ENCODE data around the gene PARVB.

PARVB gene

DNA sequence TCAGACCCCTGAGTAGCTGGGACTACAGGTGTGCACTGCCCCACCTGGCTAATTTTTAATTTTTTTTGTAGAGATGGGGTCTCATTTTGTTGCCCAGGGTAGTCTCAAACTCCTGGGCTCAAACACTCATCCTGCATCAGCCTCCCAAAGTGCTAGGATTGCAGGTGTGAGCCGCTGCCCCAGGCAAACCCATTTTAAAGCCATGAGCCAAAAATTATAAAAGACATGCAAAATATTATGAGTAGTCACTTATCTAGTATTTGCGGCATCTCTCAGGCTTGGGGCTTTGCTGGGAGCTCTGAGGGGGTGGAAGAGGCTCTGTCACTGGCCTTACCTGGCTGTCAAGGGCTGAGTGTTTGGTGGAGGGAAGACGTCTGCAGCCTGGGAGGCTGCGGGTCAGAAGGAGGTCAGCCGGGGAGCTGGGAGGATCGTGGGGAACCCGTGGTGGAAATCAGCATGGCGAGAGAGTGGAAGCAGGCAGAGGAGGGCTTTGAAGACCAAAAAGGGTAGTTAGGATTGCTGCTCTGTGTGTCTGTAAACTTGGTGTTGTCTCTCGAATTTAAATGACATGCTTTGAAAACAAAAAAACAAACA, 87.6 kb downstream of the PARVB start:
- no peak for DNase-seq

DNA sequence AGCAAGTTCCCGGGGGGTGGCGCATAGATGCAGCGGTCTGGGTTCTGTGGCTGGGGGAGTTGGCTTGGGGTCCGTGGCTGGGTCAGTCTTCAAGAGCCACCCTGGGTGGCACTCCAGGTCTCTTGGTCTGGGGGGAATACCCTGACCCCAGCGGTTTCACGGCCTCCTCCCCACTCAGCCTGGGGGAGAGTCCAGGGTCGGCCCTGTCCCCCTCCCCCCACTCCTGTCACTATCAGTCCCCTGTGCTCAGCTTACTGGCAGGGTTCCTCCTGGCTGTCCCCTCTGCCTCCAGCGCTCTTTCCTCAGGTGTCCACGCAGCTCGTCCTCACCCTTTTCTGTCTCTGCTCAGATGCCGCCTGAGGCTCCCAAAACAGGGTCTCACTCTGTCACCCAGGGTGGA, 88.1 kb downstream of the PARVB start:
- DNase-seq: no peak

DNA sequence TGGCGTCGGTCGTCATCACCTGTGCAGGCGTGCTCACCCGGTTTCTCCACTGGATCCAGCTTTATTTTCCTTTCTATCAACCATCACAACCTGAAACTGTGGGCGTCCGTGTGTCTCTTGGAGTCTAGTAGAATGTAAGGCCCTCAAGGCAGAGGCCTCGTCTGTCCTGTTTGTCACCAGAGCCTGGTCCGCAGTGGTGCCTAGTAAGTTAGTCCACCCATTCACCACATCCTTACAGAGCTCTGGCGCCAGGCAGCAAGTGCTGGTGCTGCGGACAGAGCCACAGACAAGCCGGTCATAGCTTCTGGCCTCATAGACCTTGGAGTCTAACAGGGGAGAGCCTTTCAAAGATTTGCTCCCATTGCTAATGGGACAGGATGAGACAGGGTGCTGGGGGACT, 92.2 kb downstream of the PARVB start:
- no peak for DNase-seq

- no peak for DNase-seq
Observed at GRCh38 chr22:44116755-44117684, 92.9 kb downstream of the PARVB start.

- no peak for DNase-seq
Observed at GRCh38 chr22:44117746-44118145, 93.6 kb downstream of the PARVB start.

GRCh38 chr22:44118645-44119315, 94.7 kb downstream of the PARVB start:
- DNase-seq: no peak

- no peak for DNase-seq
Observed at GRCh38 chr22:44119669-44120313, 95.7 kb downstream of the PARVB start.

GRCh38 chr22:44120314-44120704, 96.2 kb downstream of the PARVB start:
- DNase-seq: no peak

- DNase-seq: no peak
Observed at GRCh38 chr22:44125421-44125820, 101.3 kb downstream of the PARVB start.

- no peak for DNase-seq
Observed at GRCh38 chr22:44126807-44127206, 102.7 kb downstream of the PARVB start.

- no peak for DNase-seq
Observed at GRCh38 chr22:44127356-44127755, 103.3 kb downstream of the PARVB start.

DNA sequence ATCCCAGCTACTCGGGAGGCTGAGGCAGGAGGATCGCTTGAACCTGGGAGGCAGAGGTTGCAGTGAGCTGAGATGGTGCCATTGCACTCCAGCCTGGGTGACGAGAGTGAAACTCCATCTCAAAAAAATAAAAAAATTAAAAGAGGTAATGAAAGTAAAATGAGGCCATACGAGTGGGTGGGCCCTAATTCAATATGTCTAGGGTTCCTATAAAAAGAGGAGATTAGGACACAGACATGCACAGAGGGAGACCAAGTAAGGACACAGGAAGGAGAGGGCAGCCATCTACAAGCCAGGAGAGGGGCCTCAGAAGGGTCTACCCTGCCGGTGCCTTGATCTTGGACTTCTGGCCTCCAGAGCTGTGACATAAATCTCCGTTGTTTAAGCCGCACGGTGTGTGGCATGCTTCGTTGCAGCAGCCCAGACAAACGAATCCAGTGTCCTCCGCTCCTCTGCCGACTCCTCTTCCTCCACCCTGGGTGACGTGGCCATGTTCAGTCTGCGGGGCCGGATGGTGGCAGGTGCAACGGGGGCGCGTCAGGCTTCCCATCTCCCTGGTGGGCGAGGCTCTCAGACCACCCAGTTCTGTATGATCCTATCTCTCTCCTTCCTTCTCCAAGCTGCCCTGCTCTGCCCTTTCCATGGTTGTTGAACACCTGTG, 105.0 kb downstream of the PARVB start:
- DNase-seq: no peak

DNA sequence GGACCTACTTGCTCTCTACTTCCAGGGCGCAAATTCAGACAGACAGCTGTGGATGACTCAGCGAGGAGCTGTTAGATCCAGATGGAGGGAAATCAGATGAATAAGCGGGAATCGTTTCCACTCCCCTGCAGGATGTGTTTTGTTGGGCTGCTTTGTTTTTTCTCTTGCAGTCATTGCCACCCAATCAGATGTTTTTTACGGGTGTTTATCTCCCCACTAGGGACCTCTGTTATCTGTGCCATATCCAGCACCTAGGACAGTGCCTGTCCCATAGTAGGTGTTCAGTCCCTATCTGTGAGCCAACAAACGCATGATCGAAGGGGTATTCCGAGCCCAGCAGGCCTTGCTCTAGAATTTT, 105.5 kb downstream of the PARVB start:
- DNase-seq: no peak

GRCh38 chr22:44130076-44130711, 106.1 kb downstream of the PARVB start:
- DNase-seq: no peak

DNA sequence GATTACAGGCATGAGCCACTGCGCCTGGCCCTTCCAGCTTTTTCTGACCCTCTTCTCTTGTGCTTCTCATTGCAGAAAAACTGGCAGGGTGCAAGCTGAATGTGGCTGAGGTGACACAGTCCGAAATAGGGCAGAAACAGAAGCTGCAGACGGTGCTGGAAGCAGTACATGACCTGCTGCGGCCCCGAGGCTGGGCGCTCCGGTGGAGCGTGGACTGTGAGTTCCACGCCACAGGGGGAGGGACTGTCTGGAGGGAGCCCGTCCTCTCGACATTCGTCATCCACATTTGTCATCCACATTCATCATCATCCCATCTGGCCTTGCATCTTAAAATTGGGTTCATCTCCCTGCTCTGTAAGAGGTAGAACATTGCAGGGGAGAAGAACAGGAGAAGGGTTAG, 107.3 kb downstream of the PARVB start:
- no peak for DNase-seq

GRCh38 chr22:44131989-44132685, 108.0 kb downstream of the PARVB start:
- no peak for DNase-seq

- no peak for DNase-seq
Observed at GRCh38 chr22:44132724-44133123, 108.6 kb downstream of the PARVB start.

- DNase-seq: no peak
Observed at GRCh38 chr22:44133161-44133560, 109.1 kb downstream of the PARVB start.

DNA sequence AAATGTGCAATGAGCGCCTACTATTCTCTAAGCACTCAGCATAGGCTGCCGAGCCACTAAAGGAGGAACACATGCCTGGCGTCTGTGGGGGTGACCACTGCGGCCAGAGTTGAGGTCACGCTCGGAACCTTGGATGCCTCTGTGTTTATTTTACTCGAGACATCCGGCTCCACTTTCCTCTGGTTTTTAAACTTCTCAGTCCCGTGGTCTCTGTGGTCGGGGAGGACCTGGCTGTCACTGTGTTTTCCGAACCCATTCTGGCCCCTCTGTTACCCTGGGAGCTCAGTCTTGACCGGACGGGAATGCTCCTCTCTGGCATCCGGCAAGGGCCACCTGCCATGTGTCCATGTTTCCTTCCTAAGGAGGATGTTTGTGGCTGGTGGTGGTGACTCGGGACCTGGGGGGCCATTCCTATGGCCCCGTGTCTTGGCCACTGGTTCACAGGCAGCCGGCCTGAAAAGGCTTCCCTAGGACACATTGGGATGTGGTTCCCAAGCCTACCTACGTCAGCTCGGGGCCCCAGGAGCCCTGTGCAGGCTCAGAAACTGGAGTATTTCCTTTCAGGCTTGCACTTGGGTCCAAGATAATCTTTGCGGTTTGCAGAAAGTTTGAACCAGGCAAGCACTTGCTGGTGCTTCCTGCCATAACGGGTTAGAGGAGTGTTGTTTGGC, 109.9 kb downstream of the PARVB start:
- no peak for DNase-seq

- DNase-seq: no peak
Observed at GRCh38 chr22:44136112-44136511, 112.0 kb downstream of the PARVB start.

DNA sequence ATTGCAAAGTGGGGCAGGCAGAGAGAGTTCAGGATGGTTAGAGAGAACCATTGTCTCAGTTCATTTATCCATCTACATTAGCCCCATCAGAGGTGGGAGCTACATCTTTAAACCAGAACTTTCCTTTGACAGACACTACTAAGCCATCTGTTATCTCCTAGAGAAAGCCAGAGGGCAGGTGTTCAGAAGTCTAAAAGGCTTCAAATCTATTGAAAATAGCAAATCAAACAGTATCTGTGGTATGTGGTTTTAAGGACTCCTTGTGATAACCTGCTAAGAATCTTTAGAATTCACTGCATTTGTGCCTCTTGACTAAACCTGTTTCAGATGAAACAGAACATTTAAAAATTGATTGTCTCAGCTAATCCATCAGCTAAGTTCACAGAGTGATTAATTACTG, 112.7 kb downstream of the PARVB start:
- no peak for DNase-seq

Data from NCI-H187 treated with DMSO at 0.1 percent for 48 hours (cell line).